Activated CD4-positive, alpha-beta memory T cell treated with anti-CD3 and anti-CD28 coated beads, Interleukin-2, amount 10 ng/mL, durations not matched to agents 7 days and 5 days (primary cell): Measurements from ENCODE around the gene FOCAD. TPM values are rescaled to one million over a fixed set of nuclear protein-coding genes. Genes with fewer than 3 reads are reported as not detected.
A peak's percentile ranks its signal among the peaks of the same experiment; 100 is the strongest.

Experiments
- CTCF ChIA-PET: fragments of 350-600 bp; sonication (Branson Sonifier 250); formaldehyde crosslinking; loops from one replicate; lab custom pipeline; 2021; ENCODE audit warnings: antibody characterized with exemption, inconsistent platforms; lab: Charles Lee
- POLR2A ChIA-PET: fragments of 350-600 bp; sonication (Branson Sonifier 250); formaldehyde crosslinking; loops from one replicate; lab custom pipeline; 2021; ENCODE audit warnings: antibody characterized with exemption; lab: Charles Lee
- DNase-seq: peaks from one replicate; pipeline ENCODE4 v3.0.0-alpha.2; 2020
- H3K27ac Mint-ChIP-seq: one replicate; pipeline ENCODE4 v1.8.0; 2021; ENCODE audit warnings: mild to moderate bottlenecking, mixed read lengths
- H3K27me3 Mint-ChIP-seq: one replicate; pipeline ENCODE4 v1.8.0; 2021; ENCODE audit warnings: mixed read lengths
- H3K36me3 Mint-ChIP-seq: one replicate; pipeline ENCODE4 v1.8.0; 2021; ENCODE audit warnings: low read depth, mixed read lengths
- H3K4me1 Mint-ChIP-seq: one replicate; pipeline ENCODE4 v1.8.0; 2021; ENCODE audit warnings: mixed read lengths
- H3K4me3 Mint-ChIP-seq: one replicate; pipeline ENCODE4 v1.8.0; 2021; ENCODE audit warnings: mild to moderate bottlenecking, mixed read lengths
- H3K9me3 Mint-ChIP-seq: one replicate; pipeline ENCODE4 v1.8.0; 2021; ENCODE audit warnings: mixed read lengths
- total RNA-seq, 2 experiments: library from RNA; stranded (reverse); gene quantifications; one replicate each; pipeline ENCODE4 v1.2.3, GENCODE V29; 2021

The FOCAD gene, protein sequence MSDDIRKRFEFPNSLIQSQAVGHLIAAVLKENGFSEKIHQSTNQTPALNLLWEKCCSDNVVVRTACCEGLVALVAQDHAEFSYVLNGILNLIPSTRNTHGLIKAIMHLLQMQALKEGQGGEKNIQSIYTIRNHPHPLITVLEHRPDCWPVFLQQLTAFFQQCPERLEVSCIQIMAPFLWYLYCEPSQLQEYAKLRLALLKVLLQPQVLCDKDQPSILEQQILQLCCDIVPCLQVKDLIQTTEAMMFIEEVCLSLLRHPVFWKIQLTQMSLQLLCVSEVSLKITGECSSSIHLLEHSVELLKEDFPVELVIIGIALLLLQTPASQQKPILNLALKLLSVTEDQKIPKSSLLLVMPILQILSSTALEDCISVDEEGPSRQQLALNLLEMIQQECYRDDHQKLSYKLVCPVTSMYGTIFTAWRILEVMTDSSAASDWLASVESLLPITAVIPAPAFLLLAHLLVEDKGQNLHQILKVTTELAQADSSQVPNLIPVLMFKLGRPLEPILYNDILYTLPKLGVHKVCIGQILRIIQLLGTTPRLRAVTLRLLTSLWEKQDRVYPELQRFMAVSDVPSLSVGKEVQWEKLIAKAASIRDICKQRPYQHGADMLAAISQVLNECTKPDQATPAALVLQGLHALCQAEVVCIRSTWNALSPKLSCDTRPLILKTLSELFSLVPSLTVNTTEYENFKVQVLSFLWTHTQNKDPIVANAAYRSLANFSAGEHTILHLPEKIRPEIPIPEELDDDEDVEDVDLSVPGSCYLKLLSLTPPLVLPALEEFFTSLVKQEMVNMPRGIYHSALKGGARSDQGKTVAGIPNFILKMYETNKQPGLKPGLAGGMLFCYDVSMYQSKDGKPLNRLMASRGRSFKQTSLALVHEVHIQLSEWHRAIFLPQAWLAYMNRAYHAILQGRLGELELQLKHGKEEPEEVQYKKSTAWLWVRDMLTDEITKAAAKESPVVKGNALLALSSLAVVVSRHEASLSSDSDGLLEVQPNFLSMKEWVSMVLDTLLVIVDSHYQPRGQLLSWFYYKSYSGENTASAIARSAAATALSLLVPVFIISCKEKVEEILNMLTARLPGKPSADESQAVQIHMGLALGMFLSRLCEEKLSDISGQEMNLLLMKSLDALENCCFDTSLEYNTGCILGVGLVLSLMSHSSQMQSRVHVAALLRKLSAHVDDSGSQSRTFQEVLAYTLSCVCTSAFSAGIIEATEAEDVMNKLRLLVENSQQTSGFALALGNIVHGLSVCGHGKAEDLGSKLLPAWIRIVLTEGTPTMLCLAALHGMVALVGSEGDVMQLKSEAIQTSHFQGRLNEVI (N-terminal part only)
- 10 to 100 TPM; 26.3 to 30.7 TPM for total RNA-seq

DNA sequence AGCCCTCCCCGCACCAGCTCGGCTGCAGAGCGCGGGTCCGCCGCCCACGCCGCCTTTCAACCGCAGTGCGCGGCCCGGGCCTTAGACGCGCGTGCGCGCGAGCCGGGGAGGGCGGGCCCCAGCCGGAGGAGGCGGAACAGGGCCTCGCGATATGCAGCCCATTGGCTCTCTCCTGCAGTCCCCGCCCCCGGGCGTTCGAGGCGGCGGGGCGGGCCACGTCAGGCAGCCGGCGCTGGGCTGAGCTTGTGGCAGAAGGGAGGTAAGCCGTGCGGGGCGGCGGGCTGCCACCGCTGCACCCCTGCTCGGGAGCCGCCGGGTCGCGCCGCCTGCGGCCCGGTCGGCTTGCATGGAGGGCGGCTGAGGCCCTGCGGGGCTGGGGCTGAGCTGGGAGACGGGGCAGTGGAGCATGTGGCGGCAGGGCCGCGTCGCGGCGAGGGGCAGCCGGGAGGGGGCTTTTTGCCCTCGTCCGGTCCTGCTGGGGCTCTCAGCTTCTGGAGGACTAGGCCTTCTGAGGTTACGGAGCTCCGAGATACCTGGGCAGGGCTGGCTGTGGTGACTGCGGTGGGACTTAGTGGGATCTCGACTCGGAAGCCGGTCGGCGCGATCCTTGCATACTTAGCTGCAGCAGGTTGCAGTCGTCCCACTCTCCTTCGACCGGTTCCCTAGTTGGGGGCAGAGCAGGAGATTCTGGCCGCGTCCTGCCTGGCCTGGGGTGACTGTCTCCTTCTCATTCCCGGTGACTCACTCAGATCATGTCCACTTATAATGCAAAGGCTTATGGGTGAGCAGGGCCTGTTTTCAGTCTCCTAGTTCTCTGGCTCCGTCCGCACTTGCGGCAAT, at the start of gene FOCAD:
FOCAD (plus strand) TSS at position 225 of the 840 bp plus-strand sequence. CDS start 31,095 bp downstream, outside the sequence.
- POLR2A ChIA-PET = interaction anchor here (0.6 to 3.9 kb wide), 32 partner anchors 8 to 1304 kb away, joined by 3 to 92 read pairs (median 4); partner anchors contain the start of genes HACD4, MLLT3 and RPS6
- Mint-ChIP-seq H3K36me3 (no peaks in the 10 kb centered on the region), H3K4me1 (peaks cover 20% of the 10 kb centered on the region), H3K4me3 (peak within 1 kb of the TSS; percentile 91), H3K27me3 (no peaks in the 10 kb centered on the region), H3K9me3 (no peaks in the 10 kb centered on the region), H3K27ac (peak within 1 kb of the TSS; percentile 73)
- CTCF ChIA-PET = interaction anchor here (0.7 to 2.8 kb wide), 10 partner anchors 12 to 427 kb away, joined by 3 to 16 read pairs (median 4); partner anchors contain the start of gene MLLT3
- peak; percentile 96 for DNase-seq

DNA sequence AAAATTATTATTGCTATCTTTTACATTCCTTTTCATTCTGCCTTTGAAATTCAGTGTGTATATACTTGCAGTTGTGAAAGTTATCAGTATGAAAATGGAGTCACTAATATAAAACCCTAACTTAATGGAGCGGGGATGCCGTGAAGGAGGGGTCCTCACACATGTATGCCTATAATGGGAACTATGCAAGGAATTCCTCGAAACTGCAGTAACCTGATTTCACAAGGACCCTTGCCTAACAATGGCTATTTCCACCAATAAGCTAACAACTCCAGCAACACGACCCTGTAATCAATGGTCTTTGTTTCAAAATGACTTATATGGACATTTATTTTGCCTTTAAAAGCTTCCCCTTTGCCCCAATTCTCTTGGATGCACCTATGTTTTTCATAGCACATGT, 49.2 kb upstream of the FOCAD start:
- no peaks in the 10 kb centered on the region for H3K36me3 Mint-ChIP-seq
- ChIA-PET CTCF (interaction anchor here (0.8 kb wide), 1 partner anchor 9 kb away, joined by 3 read pairs; no protein-coding TSS in a partner anchor), POLR2A (no interaction called here)
- H3K4me3 Mint-ChIP-seq = no peak overlapping the region
- H3K27me3 Mint-ChIP-seq = peaks cover 24% of the 10 kb centered on the region
- H3K27ac Mint-ChIP-seq = no peak overlapping the region
- no peak for DNase-seq
- H3K4me1 Mint-ChIP-seq = peaks cover 1% of the 10 kb centered on the region
- no peaks in the 10 kb centered on the region for H3K9me3 Mint-ChIP-seq

DNA sequence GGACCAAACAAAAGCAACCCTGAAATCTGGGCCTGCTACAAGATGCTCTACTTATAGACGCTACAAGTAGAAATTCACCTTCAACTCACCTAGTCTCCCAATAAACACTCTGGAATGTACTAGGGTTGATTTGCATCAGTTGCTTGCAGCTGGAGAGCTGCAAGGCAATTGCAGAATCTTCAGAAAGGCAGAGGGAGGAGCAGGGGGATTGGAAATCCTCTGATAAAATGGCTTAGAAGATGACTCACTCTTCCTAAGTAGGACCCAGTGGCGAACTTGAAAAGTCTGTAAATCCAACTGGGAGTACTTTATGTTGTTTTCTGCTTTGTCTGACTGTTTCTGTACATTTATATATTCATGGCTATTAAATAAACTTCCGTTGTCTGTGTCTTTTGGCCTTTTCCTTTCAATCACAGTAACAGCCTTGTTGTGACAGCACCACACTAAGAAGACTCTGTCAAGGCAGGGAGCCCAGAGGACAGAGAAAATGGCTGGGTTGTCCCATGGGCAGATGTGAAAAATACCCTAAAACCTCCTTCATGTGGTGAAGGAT, 47.1 kb upstream of the FOCAD start:
- no peaks in the 10 kb centered on the region for H3K9me3 Mint-ChIP-seq
- H3K27ac Mint-ChIP-seq = no peak overlapping the region
- CTCF ChIA-PET = interaction anchor here (0.8 kb wide), 1 partner anchor 194 kb away, joined by 3 read pairs; no protein-coding TSS in a partner anchor
- POLR2A ChIA-PET = no interaction called here
- H3K27me3 Mint-ChIP-seq = peaks cover 10% of the 10 kb centered on the region
- no peak overlapping the region for H3K4me3 Mint-ChIP-seq
- DNase-seq = no peak
- H3K4me1 Mint-ChIP-seq = peaks cover 10% of the 10 kb centered on the region
- no peaks in the 10 kb centered on the region for H3K36me3 Mint-ChIP-seq

DNA sequence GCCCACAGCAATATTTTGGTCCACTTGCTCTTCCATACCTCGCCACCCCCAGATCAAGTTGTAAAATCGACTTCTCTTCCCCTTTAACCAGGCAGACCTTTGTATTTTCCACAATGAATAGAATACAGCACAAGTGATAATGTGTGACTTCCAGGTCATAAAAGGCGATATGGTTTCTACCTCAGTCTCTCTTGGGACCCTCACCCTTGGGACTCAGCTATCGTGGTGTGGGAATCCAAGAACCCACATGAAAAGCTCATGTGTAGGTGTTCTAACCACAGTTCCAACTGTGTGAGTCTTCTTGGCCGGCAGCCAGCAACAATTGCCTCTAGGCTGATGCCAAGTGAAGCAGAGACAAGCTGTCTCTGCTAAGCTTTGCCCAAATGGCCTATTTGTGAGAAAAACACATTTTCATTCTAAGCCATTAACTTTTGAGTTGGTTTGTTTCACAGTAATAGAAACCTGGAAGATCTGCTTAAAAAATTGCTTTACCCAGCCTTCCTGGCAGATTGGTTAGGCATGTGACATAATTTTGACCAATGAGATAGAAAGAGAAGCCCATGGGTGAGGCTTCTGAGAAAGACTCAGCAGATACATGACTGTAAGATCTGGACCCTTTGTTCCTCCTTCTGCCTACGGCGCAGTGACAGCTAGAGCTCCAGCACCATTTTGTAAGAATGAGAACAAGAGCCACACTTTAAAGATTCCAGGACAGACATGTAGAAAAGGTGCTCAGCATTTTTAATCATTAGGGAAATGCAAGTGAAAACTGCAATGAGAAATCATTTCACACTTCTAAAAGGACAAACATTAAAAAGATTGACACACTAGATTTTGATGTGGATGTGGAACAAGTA, 43.5 kb upstream of the FOCAD start:
- ChIA-PET POLR2A (interaction anchor here (1.2 kb wide), 1 partner anchor 18 kb away, joined by 4 read pairs; the partner anchor contains the start of gene MLLT3), CTCF (interaction anchor here (1.0 kb wide), 1 partner anchor 244 kb away, joined by 3 read pairs; no protein-coding TSS in a partner anchor)
- H3K27me3 Mint-ChIP-seq = no peaks in the 10 kb centered on the region
- DNase-seq = peak; percentile 44
- H3K27ac Mint-ChIP-seq = no peak overlapping the region
- peaks cover 10% of the 10 kb centered on the region for H3K4me1 Mint-ChIP-seq
- no peaks in the 10 kb centered on the region for H3K36me3 Mint-ChIP-seq
- no peaks in the 10 kb centered on the region for H3K9me3 Mint-ChIP-seq
- no peak overlapping the region for H3K4me3 Mint-ChIP-seq

DNA sequence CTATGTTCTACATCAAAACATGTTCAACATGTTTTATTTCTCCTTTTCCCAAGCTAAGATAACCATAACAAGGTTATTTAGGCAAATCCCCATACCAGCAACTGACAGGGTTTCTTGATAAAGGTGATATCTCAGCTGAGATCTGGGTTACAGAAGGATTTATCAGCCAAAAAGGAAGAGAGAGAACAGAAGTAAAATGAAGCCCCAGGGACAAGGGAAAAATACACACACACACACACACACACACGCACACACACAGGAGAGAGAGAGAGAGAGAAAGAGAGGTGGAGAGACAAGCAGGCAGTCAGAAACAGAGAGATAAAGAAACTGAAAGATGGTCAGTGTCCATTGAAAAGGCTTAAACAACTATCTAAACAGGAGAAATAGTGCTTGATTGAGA, 42.0 kb upstream of the FOCAD start:
- POLR2A ChIA-PET = no interaction called here
- CTCF ChIA-PET = no interaction called here
- no peak overlapping the region for H3K27ac Mint-ChIP-seq

DNA sequence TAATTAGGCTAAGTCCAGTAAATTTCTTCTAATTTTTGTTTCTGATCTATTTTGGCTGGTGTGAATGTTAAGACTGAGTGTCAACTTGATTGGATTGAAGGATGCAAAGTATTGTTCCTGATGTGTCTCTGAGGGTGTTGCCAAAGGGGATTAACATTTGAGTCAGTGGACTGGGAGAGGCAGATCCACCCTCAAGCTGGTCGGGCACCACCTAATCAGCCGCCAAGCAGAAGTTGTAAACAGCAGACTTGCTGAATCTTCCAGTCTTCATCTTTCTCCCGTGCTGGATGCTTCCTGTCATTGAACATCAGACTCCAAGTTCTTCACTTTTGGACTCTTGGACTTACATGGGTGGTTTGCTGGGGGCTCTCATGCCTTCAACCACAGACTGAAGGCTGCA, 40.4 kb upstream of the FOCAD start:
- no peak overlapping the region for H3K4me3 Mint-ChIP-seq
- H3K27ac Mint-ChIP-seq = no peak overlapping the region
- H3K36me3 Mint-ChIP-seq = no peaks in the 10 kb centered on the region
- H3K27me3 Mint-ChIP-seq = peaks cover 5% of the 10 kb centered on the region
- peaks cover 10% of the 10 kb centered on the region for H3K4me1 Mint-ChIP-seq
- no peaks in the 10 kb centered on the region for H3K9me3 Mint-ChIP-seq
- ChIA-PET POLR2A (no interaction called here), CTCF (no interaction called here)
- DNase-seq = no peak

More for the DNA sequence above, 42.0 kb upstream of the FOCAD start:
- peaks cover under 1% of the 10 kb centered on the region for H3K27me3 Mint-ChIP-seq
- H3K9me3 Mint-ChIP-seq = no peaks in the 10 kb centered on the region
- H3K4me3 Mint-ChIP-seq = no peak overlapping the region
- H3K36me3 Mint-ChIP-seq = no peaks in the 10 kb centered on the region
- H3K4me1 Mint-ChIP-seq = peaks cover 10% of the 10 kb centered on the region
- DNase-seq = no peak

DNA sequence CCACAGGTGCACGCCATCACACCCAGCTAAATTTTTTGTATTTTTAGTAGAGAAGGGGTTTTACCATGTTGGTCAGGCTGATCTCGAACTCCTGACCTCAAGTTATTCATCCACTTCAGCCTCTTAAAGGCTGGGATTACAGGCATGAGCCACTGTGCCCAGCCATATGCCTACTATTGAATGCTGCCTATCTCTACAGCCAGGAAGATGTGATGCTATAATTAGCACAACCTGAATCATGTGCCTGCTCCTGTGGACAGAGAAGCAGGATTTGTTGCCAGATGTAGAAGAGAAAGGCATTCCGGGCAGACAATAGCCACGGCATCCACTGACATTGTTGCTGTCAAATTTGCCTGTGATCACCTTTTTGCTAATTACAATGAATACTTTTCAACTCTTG, 37.4 kb upstream of the FOCAD start:
- ChIA-PET POLR2A (no interaction called here), CTCF (no interaction called here)
- H3K4me1 Mint-ChIP-seq = no peaks in the 10 kb centered on the region
- no peak for DNase-seq
- peaks cover 6% of the 10 kb centered on the region for H3K27me3 Mint-ChIP-seq
- no peak overlapping the region for H3K27ac Mint-ChIP-seq
- H3K36me3 Mint-ChIP-seq = no peaks in the 10 kb centered on the region
- no peak overlapping the region for H3K4me3 Mint-ChIP-seq
- no peaks in the 10 kb centered on the region for H3K9me3 Mint-ChIP-seq

DNA sequence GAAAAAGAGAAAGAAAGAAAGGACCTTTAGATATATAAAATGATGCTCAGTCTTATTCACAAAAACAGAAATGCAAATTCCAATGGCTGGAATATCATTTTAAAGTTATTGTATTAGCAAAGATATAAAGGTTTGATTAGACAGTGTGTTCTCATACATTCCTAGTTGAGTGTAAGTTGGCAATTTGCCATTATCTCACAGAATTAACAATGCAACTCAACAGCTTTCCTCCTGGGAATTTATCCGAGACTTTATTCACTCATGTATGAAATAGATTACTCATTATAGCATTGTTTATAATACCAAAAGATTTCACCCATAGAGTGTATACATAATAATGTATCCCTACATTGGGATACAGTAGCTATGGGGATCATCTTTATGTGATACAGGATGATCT, 34.7 kb upstream of the FOCAD start:
- DNase-seq = no peak
- no peaks in the 10 kb centered on the region for H3K9me3 Mint-ChIP-seq
- no peak overlapping the region for H3K27ac Mint-ChIP-seq
- no peaks in the 10 kb centered on the region for H3K4me1 Mint-ChIP-seq
- ChIA-PET CTCF (no interaction called here), POLR2A (interaction anchor here (1.3 kb wide), 2 partner anchors 34 to 35 kb away, joined by 3 read pairs; partner anchors contain the start of gene FOCAD)
- no peaks in the 10 kb centered on the region for H3K36me3 Mint-ChIP-seq
- H3K4me3 Mint-ChIP-seq = no peak overlapping the region
- peaks cover 6% of the 10 kb centered on the region for H3K27me3 Mint-ChIP-seq

DNA sequence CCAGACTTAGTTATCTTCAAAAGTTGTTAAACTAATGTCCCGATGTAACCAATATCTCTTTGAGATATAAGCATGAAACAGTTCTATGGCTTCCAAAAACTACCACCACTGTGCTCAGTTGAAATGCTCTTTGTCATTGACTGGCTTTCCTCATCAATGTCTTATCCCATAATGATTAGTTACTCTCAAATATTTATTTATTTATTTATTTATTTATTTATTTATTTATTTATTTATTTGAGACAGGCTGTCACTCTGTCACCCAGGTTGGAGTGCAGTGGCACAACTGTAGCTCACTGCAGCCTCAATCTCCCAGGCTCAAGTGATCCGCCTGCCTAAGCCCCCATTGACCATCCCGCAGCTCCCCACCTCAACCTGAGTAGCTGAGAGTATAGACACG, 33.7 kb upstream of the FOCAD start:
- no peak for DNase-seq
- no peaks in the 10 kb centered on the region for H3K4me1 Mint-ChIP-seq
- POLR2A ChIA-PET = interaction anchor here (1.3 kb wide), 1 partner anchor 34 kb away, joined by 3 read pairs; the partner anchor contains the start of gene FOCAD
- no peak overlapping the region for H3K27ac Mint-ChIP-seq
- H3K4me3 Mint-ChIP-seq = no peak overlapping the region
- CTCF ChIA-PET = no interaction called here
- H3K27me3 Mint-ChIP-seq = peaks cover 6% of the 10 kb centered on the region
- H3K36me3 Mint-ChIP-seq = no peaks in the 10 kb centered on the region
- no peaks in the 10 kb centered on the region for H3K9me3 Mint-ChIP-seq

DNA sequence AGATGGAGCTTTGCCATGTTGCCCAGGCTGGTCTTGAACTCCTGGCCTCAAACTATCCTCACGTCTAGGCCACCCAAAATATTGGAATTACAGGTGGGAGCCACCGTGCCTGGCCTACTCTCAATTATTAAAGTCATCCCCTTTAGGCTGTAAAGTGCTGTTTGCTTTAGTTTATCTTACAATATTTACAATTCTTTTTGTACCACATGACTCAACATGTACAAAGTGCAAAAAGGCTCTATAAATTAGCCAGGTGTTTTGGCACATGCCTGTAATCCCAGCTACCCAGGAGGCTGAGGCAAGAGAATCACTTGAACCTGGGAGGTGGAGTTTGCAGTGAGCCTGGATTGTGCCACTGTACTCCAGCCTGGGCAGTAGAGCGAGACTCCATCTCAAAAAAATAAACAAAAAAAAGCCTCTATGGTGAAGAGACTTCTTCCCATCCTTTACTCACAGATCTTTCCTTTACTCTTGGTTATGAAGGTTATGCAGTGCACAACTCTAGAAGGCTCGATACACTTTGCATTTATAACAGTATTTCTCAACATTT, 33.2 kb upstream of the FOCAD start:
- ChIA-PET POLR2A (interaction anchor here (1.3 kb wide), 1 partner anchor 33 kb away, joined by 3 read pairs; the partner anchor contains the start of gene FOCAD), CTCF (interaction anchor here (0.6 kb wide), 1 partner anchor 45 kb away, joined by 3 read pairs; no protein-coding TSS in a partner anchor)
- no peak overlapping the region for H3K27ac Mint-ChIP-seq
- DNase-seq = no peak
- no peaks in the 10 kb centered on the region for H3K9me3 Mint-ChIP-seq
- no peaks in the 10 kb centered on the region for H3K4me1 Mint-ChIP-seq
- peaks cover 6% of the 10 kb centered on the region for H3K27me3 Mint-ChIP-seq
- no peaks in the 10 kb centered on the region for H3K36me3 Mint-ChIP-seq
- H3K4me3 Mint-ChIP-seq = no peak overlapping the region
